Hematopoietic multipotent progenitor cell (in vitro differentiated cells): ENCODE data around the gene TOLLIP. TPM values are rescaled to one million over a fixed set of nuclear protein-coding genes. Genes with fewer than 3 reads are reported as not detected.

Source experiments
- DNase-seq, 3 donors: peaks; one replicate each; pipeline ENCODE4 v3.0.0-alpha.2; 2011 to 2015; ENCODE audit warnings: low read depth in 2 of 3, low spot score in 2 of 3
- small RNA-seq: library from RNA; depleted of rRNA; stranded (forward); fragments of <200 nt; gene quantifications from one replicate; pipeline ENCODE3, GENCODE V24; 2012
- total RNA-seq: library from RNA; depleted of rRNA; stranded (reverse); fragments of >200 nt; gene quantifications from one replicate; pipeline ENCODE4 v1.2.3, GENCODE V29; 2012

The TOLLIP gene
- total RNA-seq, 1 donor, result 49.3 TPM

GRCh38 chr11:1224491-1225385 is 84.7 kb downstream of the TOLLIP start:
- no peak for DNase-seq

Small RNA genes within 50 kb of the gene (small RNA-seq; reads per million reads assigned to genes)
- not detected for gene MIR6744

Other genes with a start within 250 kb of the TOLLIP start
- not detected for gene MUC2, start 234.8 kb downstream of the TOLLIP start, total RNA-seq
- under 0.01 TPM for gene MUC5AC, start 151.7 kb downstream of the TOLLIP start, total RNA-seq
- under 0.01 TPM for gene MUC5B, start 86.6 kb downstream of the TOLLIP start, total RNA-seq
- 4.0 TPM for gene BRSK2, start 80.3 kb upstream of the TOLLIP start, total RNA-seq
- gene MOB2, start 177.1 kb upstream of the TOLLIP start, total RNA-seq, result 54.9 TPM